ENCODE results near the gene EML4.
A peak's percentile ranks its signal among the peaks of the same experiment; 100 is the strongest.

The EML4 gene

DNA sequence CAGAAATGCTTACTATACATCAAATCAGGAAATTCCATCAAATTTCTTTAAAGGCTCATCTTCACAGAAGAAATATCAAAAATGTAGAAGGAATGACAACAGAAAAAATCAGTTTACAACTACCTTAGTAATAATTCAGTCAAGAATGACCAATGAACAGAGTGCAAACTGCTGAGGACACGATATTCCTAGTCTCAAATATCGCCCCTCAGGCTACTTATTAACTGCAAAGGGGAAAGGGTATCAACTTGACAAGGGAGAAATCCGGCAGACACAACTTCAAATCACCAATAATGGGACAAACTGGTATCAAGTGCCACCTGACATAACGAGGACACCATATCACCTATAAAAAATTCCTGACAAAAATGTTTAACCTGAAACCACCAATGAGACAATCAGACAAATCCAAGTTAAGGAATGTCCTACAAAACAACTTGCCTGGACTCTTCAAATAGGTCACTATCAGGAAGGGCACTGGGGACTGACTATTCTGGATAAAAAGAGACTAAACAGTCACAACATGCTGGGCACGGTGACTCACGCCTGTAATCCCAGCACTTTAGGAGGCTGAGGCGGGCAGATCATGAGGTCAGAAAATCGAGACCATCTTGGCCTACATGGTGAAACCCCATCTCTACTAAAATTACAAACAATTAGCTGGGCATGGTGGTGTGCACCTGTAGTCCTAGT is 179.1 kb downstream of the EML4 start:
- H3K4me3 ChIP-seq (ENCODE audit: low read depth, low read length) = no peak overlapping the region
- DNase-seq (ENCODE audit: low read depth) = no peak
- TF ChIP-seq, protein P1, sequence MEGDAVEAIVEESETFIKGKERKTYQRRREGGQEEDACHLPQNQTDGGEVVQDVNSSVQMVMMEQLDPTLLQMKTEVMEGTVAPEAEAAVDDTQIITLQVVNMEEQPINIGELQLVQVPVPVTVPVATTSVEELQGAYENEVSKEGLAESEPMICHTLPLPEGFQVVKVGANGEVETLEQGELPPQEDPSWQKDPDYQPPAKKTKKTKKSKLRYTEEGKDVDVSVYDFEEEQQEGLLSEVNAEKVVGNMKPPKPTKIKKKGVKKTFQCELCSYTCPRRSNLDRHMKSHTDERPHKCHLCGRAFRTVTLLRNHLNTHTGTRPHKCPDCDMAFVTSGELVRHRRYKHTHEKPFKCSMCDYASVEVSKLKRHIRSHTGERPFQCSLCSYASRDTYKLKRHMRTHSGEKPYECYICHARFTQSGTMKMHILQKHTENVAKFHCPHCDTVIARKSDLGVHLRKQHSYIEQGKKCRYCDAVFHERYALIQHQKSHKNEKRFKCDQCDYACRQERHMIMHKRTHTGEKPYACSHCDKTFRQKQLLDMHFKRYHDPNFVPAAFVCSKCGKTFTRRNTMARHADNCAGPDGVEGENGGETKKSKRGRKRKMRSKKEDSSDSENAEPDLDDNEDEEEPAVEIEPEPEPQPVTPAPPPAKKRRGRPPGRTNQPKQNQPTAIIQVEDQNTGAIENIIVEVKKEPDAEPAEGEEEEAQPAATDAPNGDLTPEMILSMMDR (IDR thresholded peaks at IDR 0.05; ENCODE audit: insufficient read depth, low read depth, low read length, missing control alignments) = no peak

DNA sequence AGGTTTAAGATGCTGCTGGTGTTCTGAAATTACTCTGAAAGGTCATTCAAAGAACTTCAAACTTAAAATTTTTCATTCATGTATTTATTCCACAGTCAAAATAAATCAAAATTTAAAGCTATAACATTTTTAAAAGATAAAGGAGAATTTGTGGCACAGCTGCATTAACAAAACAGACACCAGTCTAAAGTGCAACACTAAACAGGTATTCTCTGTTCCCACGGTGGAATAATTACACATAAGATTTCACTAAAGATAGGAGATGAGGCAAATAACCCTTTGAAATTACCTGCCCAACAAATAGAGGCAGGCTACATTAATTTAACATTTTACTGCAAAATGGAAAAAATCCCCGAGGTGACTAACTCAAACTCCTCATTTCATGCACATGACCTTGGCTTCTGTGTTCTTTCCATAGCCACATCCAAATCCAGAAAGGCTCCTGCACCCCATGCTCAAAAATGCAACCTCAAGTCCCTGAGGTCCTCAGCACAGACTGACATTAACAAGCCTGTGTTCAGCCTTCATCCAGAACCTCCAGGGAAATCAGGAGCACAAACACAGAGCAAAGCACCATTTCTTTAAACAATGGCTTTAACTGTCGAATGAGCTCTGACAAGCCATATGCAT is 181.4 kb downstream of the EML4 start:
- no peak for DNase-seq (ENCODE audit: low read depth)
- TF ChIP-seq, protein P1 (IDR thresholded peaks at IDR 0.05; ENCODE audit: insufficient read depth, low read depth, low read length, missing control alignments) = no peak
- no peak overlapping the region for H3K4me3 ChIP-seq (ENCODE audit: low read depth, low read length)

DNA sequence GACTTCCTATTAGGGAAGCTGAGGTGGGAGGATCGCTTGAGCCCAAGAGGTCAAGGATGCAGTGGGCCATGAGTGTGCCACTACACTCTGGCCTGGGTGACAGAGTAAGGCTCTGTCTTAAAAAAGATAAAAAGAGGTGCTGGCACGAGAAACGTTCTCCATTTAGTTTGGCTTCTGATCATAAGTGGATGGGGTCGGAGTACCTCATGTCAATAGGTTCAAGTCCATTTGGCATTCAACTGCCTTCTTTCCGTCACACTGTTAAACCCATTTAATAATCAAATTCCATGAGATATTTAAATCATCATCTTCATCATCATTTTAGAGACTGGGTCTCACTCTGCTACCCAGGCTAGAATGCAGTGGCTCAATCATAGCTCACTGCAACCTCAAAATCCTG is 182.7 kb downstream of the EML4 start:
- no peak for DNase-seq (ENCODE audit: low read depth)

DNA sequence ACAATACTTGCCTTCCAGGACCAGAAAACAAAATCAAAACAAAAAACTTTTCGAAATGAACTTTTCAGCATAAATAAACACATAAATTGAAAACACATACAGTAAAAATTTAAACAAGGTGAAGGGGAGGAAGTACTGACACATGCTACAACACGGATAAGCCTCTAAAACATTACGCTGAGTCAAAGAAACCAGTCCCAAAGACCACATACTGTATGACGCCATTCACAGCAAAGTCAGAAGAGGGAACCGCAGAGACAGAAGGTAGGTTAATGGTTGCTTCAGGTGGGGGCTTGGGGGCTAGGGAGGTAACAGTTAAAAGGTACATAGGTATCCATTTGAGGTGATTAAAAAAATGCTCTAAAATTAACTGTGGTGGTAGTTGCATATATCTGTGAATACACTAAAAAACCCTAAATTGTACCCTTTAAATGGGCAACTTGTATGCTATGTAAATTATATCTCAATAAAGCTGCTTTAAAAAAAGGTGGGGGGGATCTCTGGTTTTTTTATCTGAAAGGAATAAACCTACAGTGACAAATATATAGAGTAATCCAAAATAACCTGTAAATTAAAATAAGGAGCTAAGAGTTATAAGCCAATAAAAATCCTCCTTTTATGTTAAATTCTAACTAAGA is 184.8 kb downstream of the EML4 start:
- no peak for DNase-seq (ENCODE audit: low read depth)
- TF ChIP-seq, protein P1 (IDR thresholded peaks at IDR 0.05; ENCODE audit: insufficient read depth, low read depth, low read length, missing control alignments) = no peak
- no peak overlapping the region for H3K4me3 ChIP-seq (ENCODE audit: low read depth, low read length)

More for the DNA sequence above, 182.7 kb downstream of the EML4 start:
- H3K4me3 ChIP-seq (ENCODE audit: low read depth, low read length) = no peak overlapping the region
- TF ChIP-seq, protein P1 (IDR thresholded peaks at IDR 0.05; ENCODE audit: insufficient read depth, low read depth, low read length, missing control alignments) = no peak

DNA sequence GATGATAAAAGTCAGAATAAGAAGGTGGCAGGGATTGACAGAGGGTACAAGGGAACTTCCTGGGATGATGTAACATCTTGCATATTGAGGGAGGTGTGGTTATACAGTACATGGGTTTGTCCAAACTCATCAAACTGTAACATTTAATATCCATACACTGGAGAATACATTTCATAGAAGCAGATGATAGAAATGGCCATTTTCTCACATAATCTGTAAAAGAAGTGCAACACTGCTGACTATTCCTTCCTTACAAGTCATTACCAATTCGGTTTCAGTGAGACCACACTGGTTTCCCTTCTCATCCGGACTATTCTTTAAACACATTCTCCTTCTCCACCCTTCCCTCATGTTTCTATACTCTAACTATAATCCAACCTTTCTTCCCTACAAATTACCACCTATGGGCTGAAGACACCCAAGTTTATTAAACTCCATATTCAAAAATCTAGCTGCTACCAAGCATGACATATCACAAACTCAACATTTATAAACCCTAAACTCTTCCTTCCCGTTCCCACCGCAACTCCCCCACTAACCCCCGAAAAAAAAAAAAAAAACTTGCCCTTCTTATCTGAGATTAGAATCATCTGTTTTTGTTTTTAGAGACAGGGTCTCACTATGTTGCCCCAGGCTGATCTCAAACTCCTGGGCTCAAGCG is 190.3 kb downstream of the EML4 start:
- peak overlapping the region; percentile 75 for H3K4me3 ChIP-seq (ENCODE audit: low read depth, low read length)
- peak; percentile 45 for DNase-seq (ENCODE audit: low read depth)
- TF ChIP-seq, protein P1 (IDR thresholded peaks at IDR 0.05; ENCODE audit: insufficient read depth, low read depth, low read length, missing control alignments) = no peak

DNA sequence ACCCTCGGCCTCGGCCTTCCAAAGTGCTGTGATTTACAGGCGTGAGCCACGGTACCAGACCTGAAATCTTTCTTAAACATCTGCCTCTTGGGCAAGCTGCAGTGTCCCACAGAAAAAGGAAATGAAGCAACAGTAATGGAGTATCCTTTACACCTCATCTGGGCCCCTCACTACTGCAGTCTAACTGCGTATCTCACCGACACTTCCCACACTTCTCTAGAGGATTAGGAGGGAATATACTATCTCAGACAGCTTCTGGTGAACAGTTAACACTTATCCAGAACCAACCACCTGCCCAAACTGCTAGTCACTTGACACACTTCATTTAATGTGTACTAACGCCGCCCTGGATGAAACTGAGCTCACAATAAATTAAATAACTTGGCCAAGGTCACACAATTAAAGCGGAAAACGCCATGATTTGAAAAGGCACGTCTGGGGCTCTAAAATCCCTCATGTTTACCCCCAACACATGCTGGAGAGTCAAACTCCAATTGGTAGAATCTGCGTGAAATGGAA is 190.9 kb downstream of the EML4 start:
- peak; percentile 40 for DNase-seq (ENCODE audit: low read depth)
- TF ChIP-seq, protein P1 (IDR thresholded peaks at IDR 0.05; ENCODE audit: insufficient read depth, low read depth, low read length, missing control alignments) = no peak
- peak overlapping the region; percentile 75 for H3K4me3 ChIP-seq (ENCODE audit: low read depth, low read length)

Measured in GM12865 (cell line).